Fibroblast of peridontal ligament (primary cell): Measurements from ENCODE around the gene NPW.
"Not testable (repeated sequence)": the region's sequence is repeated elsewhere in the genome, so short reads cannot be mapped to it uniquely, and the experiment has no call there.

ENCODE experiments used
- DNase-seq: peaks from one replicate; pipeline ENCODE4 v3.0.0-alpha.2; 2010; ENCODE audit errors: extremely low read depth

The NPW gene

GRCh38 chr16:2019921-2020831 is 591 bp downstream of the NPW start:
- no peak for DNase-seq

- DNase-seq = no peak
Observed at GRCh38 chr16:2022723-2023091, 3.1 kb downstream of the NPW start.

GRCh38 chr16:2023092-2024031 is 3.8 kb downstream of the NPW start:
- DNase-seq = peak; percentile 84

DNA sequence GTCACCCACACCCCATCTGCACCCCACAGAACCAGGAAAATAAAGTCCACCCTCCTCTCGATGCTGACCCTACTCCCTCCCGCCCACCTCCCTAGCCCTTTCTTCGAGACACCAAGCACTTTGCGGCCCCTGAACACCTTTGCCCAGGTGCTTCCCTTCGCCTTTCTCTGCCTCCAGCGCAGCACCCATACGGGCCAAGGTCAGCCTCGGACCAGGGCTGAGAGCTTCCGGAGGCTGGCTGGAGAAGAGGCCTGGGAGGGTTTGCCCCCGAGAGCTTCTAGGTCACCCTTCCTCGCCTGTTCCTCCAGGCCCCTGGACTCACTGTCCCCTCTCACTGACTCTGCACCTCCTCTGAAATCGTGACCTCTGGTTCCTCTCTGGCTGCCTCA is 4.4 kb downstream of the NPW start:
- DNase-seq = no peak

- DNase-seq = no peak
Observed at GRCh38 chr16:2025251-2025650, 5.7 kb downstream of the NPW start.

GRCh38 chr16:2025878-2026460 is 6.4 kb downstream of the NPW start:
- DNase-seq = no peak

DNA sequence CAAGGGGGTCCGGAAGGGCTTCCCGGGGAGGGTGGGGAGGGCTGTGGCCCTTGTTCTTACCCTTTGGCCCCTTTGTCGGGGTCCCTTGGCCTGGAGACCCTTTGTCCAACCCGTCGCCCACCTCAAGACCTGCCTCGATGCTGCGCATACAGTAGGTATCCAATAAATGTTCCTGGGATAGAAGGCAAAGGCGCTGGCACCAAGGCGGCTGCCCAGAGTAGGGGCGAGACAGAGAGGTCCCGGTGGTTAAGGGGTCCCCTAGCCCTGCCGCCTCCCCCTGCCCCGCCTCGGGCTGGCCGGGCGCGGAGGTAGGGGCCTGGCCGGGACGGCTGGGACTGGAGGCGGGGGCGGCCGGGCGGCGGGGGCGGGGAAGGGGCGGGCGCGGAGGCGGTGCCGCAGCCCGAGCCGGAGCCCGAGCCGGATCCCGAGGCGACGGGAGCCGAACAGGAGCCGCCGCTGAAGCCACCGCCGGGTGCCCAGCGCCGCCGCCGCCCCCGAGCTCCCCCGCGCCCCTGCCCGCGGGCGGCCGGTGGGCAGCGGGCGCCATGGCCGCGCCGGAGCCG is 7.0 kb downstream of the NPW start, which contains the start of gene NHERF2:
NHERF2 (plus strand) TSS at position 442 of the 563 bp plus-strand sequence; CDS start at position 546, 104 bp downstream.
- no peak for DNase-seq

GRCh38 chr16:2027024-2028010 is 7.7 kb downstream of the NPW start:
- DNase-seq = no peak

GRCh38 chr16:2028146-2028545 is 8.6 kb downstream of the NPW start:
- DNase-seq = no peak

GRCh38 chr16:2028620-2029220 is 9.1 kb downstream of the NPW start:
- no peak for DNase-seq

GRCh38 chr16:2029350-2029749 is 9.8 kb downstream of the NPW start:
- DNase-seq = no peak

GRCh38 chr16:2030036-2030435 is 10.5 kb downstream of the NPW start:
- no peak for DNase-seq

DNA sequence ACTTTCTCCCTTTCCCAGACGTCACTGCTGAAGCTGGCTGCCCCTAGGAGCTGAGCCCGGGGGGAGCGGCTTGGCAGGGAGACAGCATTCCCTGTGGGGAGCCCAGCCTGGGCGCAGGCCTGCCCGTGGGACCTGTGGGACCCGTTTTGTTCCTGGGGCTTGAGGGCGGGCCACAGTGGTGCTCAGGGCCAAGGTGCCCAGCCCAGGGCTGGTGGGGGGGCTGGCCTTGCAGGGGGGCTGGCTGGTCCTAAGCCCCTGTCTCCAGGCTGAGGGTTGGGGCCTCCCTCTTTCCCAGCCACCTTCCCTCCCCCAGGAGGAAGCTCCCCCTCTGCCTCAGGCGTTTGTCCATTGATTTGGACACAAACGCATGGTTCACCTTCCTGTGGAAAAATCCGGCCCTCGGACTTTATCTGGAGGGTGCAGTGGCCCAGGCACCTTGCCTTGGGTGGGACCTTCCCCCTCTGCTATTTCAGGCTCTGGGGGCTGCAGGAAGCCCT is 11.5 kb downstream of the NPW start:
- DNase-seq = no peak

- no peak for DNase-seq
Observed at GRCh38 chr16:2032285-2033056, 12.9 kb downstream of the NPW start.

- peak; percentile 56 for DNase-seq
Observed at GRCh38 chr16:2033057-2033908, 13.7 kb downstream of the NPW start.

DNA sequence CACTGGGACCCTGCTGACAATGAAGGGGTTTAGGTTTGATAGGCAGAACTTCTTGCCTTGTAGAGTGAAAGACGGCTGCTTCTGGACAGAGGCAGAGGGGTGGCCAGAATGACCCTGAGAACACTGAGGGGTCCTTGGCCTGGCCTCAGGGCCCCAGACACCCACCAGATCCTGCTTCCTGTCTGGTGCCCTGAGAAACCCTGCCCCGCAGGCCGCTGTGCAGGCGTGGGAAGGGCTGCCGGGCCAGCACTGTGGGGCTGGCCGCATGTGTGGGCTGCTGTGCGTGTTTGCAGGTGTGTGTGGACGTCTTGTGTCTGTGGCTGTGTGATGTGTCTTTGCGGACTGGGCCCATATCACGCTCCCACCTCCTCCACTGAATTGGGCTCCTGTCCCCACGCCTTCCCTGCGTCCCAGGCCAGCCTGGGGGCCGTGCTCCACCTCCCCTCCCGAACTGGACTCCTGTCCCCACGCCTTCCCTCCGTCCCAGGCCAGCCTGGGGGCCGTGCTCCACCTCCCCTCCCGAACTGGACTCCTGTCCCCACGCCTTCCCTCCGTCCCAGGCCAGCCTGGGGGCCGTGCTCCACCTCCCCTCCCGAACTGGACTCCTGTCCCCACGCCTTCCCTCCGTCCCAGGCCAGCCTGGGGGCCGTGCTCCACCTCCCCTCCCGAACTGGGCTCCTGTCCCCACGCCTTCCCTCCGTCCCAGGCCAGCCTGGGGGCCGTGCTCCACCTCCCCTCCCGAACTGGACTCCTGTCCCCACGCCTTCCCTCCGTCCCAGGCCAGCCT is 14.5 kb downstream of the NPW start:
- DNase-seq = not testable (repeated sequence)

DNA sequence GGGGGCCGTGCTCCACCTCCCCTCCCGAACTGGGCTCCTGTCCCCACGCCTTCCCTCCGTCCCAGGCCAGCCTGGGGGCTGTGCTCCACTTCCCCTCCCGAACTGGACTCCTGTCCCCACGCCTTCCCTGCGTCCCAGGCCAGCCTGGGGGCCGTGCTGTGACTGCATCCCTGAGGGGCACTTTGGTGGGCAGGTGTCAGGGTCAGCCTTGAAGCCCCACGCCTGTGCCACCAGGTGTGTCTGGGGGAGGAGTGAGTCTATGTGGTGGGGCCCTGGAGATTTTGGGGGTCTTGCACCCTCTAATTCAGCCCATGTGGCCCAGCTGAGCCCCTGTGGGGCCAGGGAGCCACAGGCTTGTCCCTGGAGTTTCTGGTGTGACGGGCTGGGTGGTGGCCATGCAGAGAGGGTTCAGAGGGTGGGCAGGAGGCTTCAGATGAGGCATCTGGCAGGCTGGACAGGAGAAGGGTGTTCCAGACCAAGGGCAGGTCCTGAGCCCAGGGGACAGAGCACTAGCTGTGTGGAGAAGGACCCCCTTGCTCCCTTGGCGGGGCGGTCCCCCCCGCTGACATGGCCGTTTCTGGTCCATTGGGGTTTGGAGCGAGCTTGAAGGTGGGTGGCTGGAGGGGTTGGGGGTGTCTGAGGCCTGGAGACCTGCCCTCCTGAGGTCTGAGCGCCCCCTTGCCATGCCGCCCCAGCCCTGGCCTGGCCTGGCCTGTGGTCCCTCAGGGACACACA is 15.3 kb downstream of the NPW start:
- no peak for DNase-seq
